ENCODE data around the gene ASCC1. TPM values are rescaled to one million over a fixed set of nuclear protein-coding genes. Genes with fewer than 3 reads are reported as not detected.
A peak's percentile ranks its signal among the peaks of the same experiment; 100 is the strongest.

The ASCC1 gene
- total RNA-seq, 1 donor, result 49.2 TPM

- no peak for DNase-seq (ENCODE audit: low read depth)
Observed at GRCh38 chr10:72107325-72108003, 108.6 kb downstream of the ASCC1 start.

GRCh38 chr10:72106896-72107295 lies 109.2 kb downstream of the ASCC1 start:
- no peak for DNase-seq (ENCODE audit: low read depth)
- TF ChIP-seq CTCF (IDR thresholded peaks at IDR 0.05; ENCODE audit: insufficient read depth, low read length), result no peak
- no peak overlapping the region for H3K4me3 ChIP-seq (ENCODE audit: low read depth, low read length)

More at GRCh38 chr10:72107325-72108003, 108.6 kb downstream of the ASCC1 start:
- no peak overlapping the region for H3K4me3 ChIP-seq (ENCODE audit: low read depth, low read length)
- no peak for TF ChIP-seq CTCF (IDR thresholded peaks at IDR 0.05; ENCODE audit: insufficient read depth, low read length)

- DNase-seq (ENCODE audit: low read depth), result no peak
- no peak for TF ChIP-seq CTCF (IDR thresholded peaks at IDR 0.05; ENCODE audit: insufficient read depth, low read length)
Observed at GRCh38 chr10:72106154-72106849, 109.8 kb downstream of the ASCC1 start.

GRCh38 chr10:72105710-72106109 lies 110.4 kb downstream of the ASCC1 start:
- no peak overlapping the region for H3K4me3 ChIP-seq (ENCODE audit: low read depth, low read length)

More at GRCh38 chr10:72106154-72106849, 109.8 kb downstream of the ASCC1 start:
- no peak overlapping the region for H3K4me3 ChIP-seq (ENCODE audit: low read depth, low read length)

GRCh38 chr10:72105098-72105475 lies 111.0 kb downstream of the ASCC1 start:
- TF ChIP-seq CTCF (IDR thresholded peaks at IDR 0.05; ENCODE audit: insufficient read depth, low read length), result no peak

More at GRCh38 chr10:72105710-72106109, 110.4 kb downstream of the ASCC1 start:
- DNase-seq (ENCODE audit: low read depth), result no peak
- TF ChIP-seq CTCF (IDR thresholded peaks at IDR 0.05; ENCODE audit: insufficient read depth, low read length), result no peak

GRCh38 chr10:72104472-72105097 lies 111.5 kb downstream of the ASCC1 start:
- DNase-seq (ENCODE audit: low read depth), result peak; percentile 64
- no peak overlapping the region for H3K4me3 ChIP-seq (ENCODE audit: low read depth, low read length)
- no peak for TF ChIP-seq CTCF (IDR thresholded peaks at IDR 0.05; ENCODE audit: insufficient read depth, low read length)

More at GRCh38 chr10:72105098-72105475, 111.0 kb downstream of the ASCC1 start:
- no peak overlapping the region for H3K4me3 ChIP-seq (ENCODE audit: low read depth, low read length)
- no peak for DNase-seq (ENCODE audit: low read depth)
